Prostate gland (tissue), 2 donors: Measurements from ENCODE around the gene SLC25A23. TPM values are rescaled to one million over a fixed set of nuclear protein-coding genes. Genes with fewer than 3 reads are reported as not detected.

ENCODE experiments used
- DNase-seq: peaks from one replicate; pipeline ENCODE4 v3.0.0-alpha.2; 2019; ENCODE audit warnings: low spot score
- H3K27ac ChIP-seq, 2 donors: fragments of 200-600 bp; sonication (generic); 2 replicates each; pipeline ENCODE4 v1.5.1; 2017 to 2019
- H3K27me3 ChIP-seq: fragments of 200-600 bp; sonication (generic); replicated peaks from 2 replicates; pipeline ENCODE4 v1.5.1; 2019; ENCODE audit not compliant: insufficient read depth
- H3K36me3 ChIP-seq, 2 donors: fragments of 200-600 bp; sonication (generic); 1 replicate in 1 of 2; 2 replicates in 1 of 2; pipeline versions ENCODE4 v1.5.1 to v1.8.1; 2017 to 2019
- H3K4me1 ChIP-seq: fragments of 200-600 bp; sonication (generic); replicated peaks from 2 replicates; pipeline ENCODE4 v1.5.1; 2019
- H3K4me3 ChIP-seq, 2 donors: fragments of 200-600 bp; sonication (generic); 2 replicates each; pipeline ENCODE4 v1.5.1; 2017 to 2019
- H3K9me3 ChIP-seq: fragments of 200-600 bp; sonication (generic); 2 replicates; pipeline ENCODE4 v1.5.1; 2017
- CTCF ChIP-seq, 4 experiments: fragments of 200-600 bp in 2 of 4; fragments of 450-650 bp in 2 of 4; sonication (generic) in 2 of 4; IDR thresholded peaks; 1 replicate in 3 of 4; 2 replicates in 1 of 4; pipeline ENCODE4 v1.5.1; 2016 to 2019; ENCODE audit warnings: antibody characterized with exemption in 4 of 4, mild to moderate bottlenecking in 2 of 4, moderate library complexity in 2 of 4
- POLR2A ChIP-seq: fragments of 450-650 bp; IDR thresholded peaks from one replicate; pipeline ENCODE4 v1.6.1; 2016; ENCODE audit warnings: antibody characterized with exemption, mild to moderate bottlenecking
- POLR2AphosphoS5 ChIP-seq: sonication (generic); formaldehyde crosslinking; IDR thresholded peaks from one replicate; pipeline ENCODE4 v1.6.1; 2017; ENCODE audit warnings: antibody characterized with exemption
- WGBS: methylation state at CpG from one replicate; pipeline ENCODE4 v1.1.5; 2018; 5-methylcytosine and 5-hydroxymethylcytosine counted together
- intact Hi-C: fragments of 100-400 bp; cut with DNase I; formaldehyde crosslinking; loops from one replicate; pipeline ENCODE4 v1.14.2; 2022
- total RNA-seq, 2 donors: library from RNA; depleted of rRNA; stranded (reverse); fragments of >200 nt; gene quantifications; one replicate each; pipeline ENCODE4 v1.1.0, GENCODE V29; 2016

Gene SLC25A23
- total RNA-seq, 2 donors from 2014 or later: 66.2 to 91.3 TPM

GRCh38 chr19:6500837-6501739, 41.5 kb upstream of the SLC25A23 start:
- no peak for DNase-seq
- no peak for TF ChIP-seq CTCF (IDR thresholded peaks at IDR 0.05)
- no peak for TF ChIP-seq POLR2AphosphoS5
- no peak for TF ChIP-seq POLR2A
- H3K9me3 ChIP-seq: no peaks in the 10 kb centered on the region
- WGBS: 58% methylated on average over 24 of the region's 24 CpGs
- peaks cover 15% of the 10 kb centered on the region for H3K27me3 ChIP-seq
- H3K4me3 ChIP-seq: no peak overlapping the region
- H3K27ac ChIP-seq: no peak overlapping the region
- no peaks in the 10 kb centered on the region for H3K36me3 ChIP-seq
- peaks cover 4% of the 10 kb centered on the region for H3K4me1 ChIP-seq
- intact Hi-C loops: no loop called here

- no peak for DNase-seq
- H3K36me3 ChIP-seq: no peaks in the 10 kb centered on the region
- no peak overlapping the region for H3K27ac ChIP-seq
- H3K9me3 ChIP-seq: no peaks in the 10 kb centered on the region
- WGBS: 67% methylated on average over 17 of the region's 17 CpGs
- H3K4me3 ChIP-seq: no peak overlapping the region
- TF ChIP-seq POLR2A: no peak
- TF ChIP-seq CTCF (IDR thresholded peaks at IDR 0.05): no peak
- no peak for TF ChIP-seq POLR2AphosphoS5
- intact Hi-C loops: no loop called here
- H3K27me3 ChIP-seq: peaks cover 15% of the 10 kb centered on the region
- peaks cover 4% of the 10 kb centered on the region for H3K4me1 ChIP-seq
Observed at GRCh38 chr19:6499052-6499790, 39.6 kb upstream of the SLC25A23 start.

DNA sequence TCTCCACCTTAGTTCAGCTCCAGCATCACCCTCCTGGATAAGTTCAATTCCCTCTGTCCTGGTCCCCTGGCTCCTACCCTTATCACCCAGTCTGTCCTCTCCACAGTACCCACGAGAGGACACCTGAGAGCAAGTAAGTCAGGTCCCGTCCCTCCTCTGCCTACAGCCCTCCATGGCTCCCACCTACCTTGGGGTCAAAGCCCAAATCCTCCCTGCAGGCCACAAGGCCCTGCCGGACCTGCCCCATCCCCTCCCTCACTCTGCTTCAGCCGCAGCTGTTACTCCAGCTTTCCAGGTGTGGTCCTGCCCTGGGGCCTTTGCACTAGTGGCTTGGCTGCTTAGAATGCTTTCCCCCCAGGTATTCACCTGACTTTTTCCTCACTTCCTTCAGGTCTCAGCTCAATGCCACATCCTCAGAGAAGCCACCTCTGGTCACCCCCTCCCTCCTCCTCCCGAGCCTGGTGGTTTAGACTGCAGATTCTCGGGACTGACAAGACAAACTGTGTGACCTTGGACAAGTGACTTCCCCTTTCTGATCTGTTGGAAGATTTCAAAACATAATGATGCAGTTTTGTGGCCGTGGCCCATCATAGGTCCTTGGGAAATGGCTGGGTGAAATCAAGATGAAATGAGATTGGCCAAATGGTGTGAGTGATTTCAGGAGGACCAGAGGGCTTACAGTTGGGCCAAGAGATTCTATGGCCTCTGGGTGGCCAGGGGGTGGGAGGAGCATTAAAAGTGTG, 38.9 kb upstream of the SLC25A23 start:
- Histone ChIP-seq H3K4me1 (peaks cover 4% of the 10 kb centered on the region), H3K4me3 (no peak overlapping the region), H3K9me3 (no peaks in the 10 kb centered on the region), H3K27ac (no peak overlapping the region), H3K36me3 (no peaks in the 10 kb centered on the region), H3K27me3 (peaks cover 15% of the 10 kb centered on the region)
- no peak for DNase-seq
- 71% methylated on average over 7 of the region's 7 CpGs for WGBS
- intact Hi-C loops: no loop called here
- TF ChIP-seq POLR2AphosphoS5: no peak
- TF ChIP-seq CTCF (IDR thresholded peaks at IDR 0.05): no peak
- no peak for TF ChIP-seq POLR2A

- intact Hi-C loops: no loop called here
- Histone ChIP-seq H3K9me3 (no peaks in the 10 kb centered on the region), H3K4me3 (no peak overlapping the region), H3K27me3 (peaks cover 3% of the 10 kb centered on the region), H3K27ac (no peak overlapping the region), H3K36me3 (no peaks in the 10 kb centered on the region), H3K4me1 (no peaks in the 10 kb centered on the region)
- TF ChIP-seq POLR2A (no peak), CTCF (IDR thresholded peaks at IDR 0.05) (no peak), POLR2AphosphoS5 (no peak)
- WGBS: 92% methylated on average over 19 of the region's 19 CpGs
- DNase-seq: no peak
Observed at GRCh38 chr19:6495947-6496346, 36.4 kb upstream of the SLC25A23 start.
